GM10248 (cell line): ENCODE measurements around the gene ROR2.

Experiments
- CTCF ChIA-PET: fragments of 300-600 bp; sonication (Branson Sonifier 250); formaldehyde crosslinking; extraction: SDS; loops from one replicate; lab custom pipeline; 2021; ENCODE audit warnings: antibody characterized with exemption; lab: Yijun Ruan, JAX
- POLR2A ChIA-PET: fragments of 350-650 bp; sonication (Branson Sonifier 250); formaldehyde crosslinking; extraction: SDS; loops from one replicate; lab custom pipeline; 2020; ENCODE audit warnings: antibody characterized with exemption; lab: Yijun Ruan, JAX
- DNase-seq: peaks from one replicate; pipeline ENCODE4 v3.0.0; 2012; ENCODE audit errors: extremely low spot score
- TF ChIP-seq, protein P1 (sequence below): IDR thresholded peaks from 2 replicates; pipeline ENCODE4 v1.5.1; 2012; ENCODE audit warnings: mild to moderate bottlenecking, low read depth; ENCODE audit errors: extremely low read depth, missing control alignments, control extremely low read depth

The ROR2 gene

DNA sequence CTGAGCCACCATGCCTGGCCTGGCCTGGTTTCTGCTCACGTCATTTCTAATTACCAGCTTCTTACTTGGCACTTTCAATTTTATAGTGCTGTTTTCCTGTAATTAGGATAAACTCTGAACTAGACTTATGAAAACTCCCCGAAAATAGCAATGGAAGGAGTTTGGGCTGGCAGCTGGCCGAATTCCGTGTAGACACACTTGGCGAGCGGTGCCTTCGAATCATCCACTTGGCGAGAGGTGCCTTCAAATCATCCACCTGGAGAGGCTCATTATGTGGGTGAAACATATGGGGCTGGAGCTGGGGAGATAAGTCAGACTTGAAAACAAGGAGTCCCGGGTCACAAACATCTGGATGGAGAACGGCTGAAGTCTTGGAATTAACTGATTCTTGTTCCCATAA is 203.7 kb downstream of the ROR2 start:
- POLR2A ChIA-PET = no interaction called here
- CTCF ChIA-PET = interaction anchor here (1.5 kb wide), 1 partner anchor 12 kb away, joined by 5 read pairs; no protein-coding TSS in a partner anchor
- TF ChIP-seq, protein P1, sequence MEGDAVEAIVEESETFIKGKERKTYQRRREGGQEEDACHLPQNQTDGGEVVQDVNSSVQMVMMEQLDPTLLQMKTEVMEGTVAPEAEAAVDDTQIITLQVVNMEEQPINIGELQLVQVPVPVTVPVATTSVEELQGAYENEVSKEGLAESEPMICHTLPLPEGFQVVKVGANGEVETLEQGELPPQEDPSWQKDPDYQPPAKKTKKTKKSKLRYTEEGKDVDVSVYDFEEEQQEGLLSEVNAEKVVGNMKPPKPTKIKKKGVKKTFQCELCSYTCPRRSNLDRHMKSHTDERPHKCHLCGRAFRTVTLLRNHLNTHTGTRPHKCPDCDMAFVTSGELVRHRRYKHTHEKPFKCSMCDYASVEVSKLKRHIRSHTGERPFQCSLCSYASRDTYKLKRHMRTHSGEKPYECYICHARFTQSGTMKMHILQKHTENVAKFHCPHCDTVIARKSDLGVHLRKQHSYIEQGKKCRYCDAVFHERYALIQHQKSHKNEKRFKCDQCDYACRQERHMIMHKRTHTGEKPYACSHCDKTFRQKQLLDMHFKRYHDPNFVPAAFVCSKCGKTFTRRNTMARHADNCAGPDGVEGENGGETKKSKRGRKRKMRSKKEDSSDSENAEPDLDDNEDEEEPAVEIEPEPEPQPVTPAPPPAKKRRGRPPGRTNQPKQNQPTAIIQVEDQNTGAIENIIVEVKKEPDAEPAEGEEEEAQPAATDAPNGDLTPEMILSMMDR = no peak
- no peak for DNase-seq

DNA sequence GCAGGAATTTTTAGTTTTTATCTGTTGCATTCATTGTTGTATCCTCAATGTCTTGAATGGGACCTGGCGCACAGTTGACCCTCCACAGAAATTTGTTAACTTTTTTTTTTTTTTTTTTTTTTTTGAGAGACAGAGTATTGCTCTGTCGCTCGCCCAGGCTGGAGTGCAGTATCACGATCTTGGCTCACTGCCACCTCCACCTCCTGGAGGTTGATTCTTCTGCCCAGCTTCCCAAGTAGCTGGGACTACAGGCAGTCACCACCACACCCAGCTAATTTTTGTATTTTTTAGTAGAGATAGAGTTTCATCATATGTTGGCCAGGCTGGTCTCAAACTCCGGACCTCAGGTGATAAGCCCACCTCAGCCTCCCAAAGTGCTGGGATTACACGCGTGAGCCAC is 205.9 kb downstream of the ROR2 start:
- TF ChIP-seq, protein P1 = no peak
- ChIA-PET CTCF (no interaction called here), POLR2A (no interaction called here)
- DNase-seq = no peak

DNA sequence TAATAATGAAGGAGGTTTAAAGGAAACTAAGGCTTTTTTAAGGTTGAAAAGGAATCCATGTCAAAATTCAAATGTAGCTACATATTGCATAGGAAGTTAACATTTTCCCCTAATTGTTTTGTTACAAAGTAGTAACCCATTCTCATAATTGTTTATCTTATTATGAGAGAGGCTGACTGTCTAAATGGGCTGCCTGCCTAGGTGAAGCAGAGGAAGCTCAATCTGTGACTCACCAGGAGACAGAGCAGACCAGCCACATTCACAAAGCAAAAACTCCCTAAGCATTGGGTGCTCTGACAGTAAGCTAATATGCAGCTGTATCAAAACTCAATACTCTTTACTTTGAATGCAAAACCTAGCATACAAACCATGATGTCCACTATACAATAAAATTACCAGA is 208.5 kb downstream of the ROR2 start:
- CTCF ChIA-PET = interaction anchor here (1.0 to 1.1 kb wide), 2 partner anchors 17 to 20 kb away, joined by 3 read pairs; no protein-coding TSS in a partner anchor
- POLR2A ChIA-PET = no interaction called here
- TF ChIP-seq, protein P1 = no peak
- DNase-seq = no peak

DNA sequence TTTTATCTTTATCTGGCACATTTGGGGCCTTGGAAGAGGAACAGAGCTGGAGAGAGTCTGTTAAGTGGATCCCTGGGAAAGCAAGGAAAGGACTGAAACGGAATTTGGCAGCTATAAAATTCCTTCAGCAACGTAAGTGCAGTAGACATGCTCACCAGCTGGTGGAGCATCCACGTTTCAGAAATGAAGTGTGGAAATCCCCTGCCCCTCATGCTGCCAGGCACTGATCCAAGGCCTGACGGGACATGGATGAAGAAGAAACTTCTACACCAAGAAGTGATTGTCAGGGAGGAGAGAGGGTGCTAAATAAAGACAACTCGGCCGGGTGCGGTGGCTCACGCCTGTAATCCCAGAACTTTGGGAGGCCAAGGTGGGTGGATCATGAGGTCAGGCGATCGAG is 209.3 kb downstream of the ROR2 start:
- ChIA-PET POLR2A (no interaction called here), CTCF (interaction anchor here (0.7 to 1.1 kb wide), 3 partner anchors 14 to 19 kb away, joined by 3 read pairs; no protein-coding TSS in a partner anchor)
- TF ChIP-seq, protein P1 = no peak
- no peak for DNase-seq

DNA sequence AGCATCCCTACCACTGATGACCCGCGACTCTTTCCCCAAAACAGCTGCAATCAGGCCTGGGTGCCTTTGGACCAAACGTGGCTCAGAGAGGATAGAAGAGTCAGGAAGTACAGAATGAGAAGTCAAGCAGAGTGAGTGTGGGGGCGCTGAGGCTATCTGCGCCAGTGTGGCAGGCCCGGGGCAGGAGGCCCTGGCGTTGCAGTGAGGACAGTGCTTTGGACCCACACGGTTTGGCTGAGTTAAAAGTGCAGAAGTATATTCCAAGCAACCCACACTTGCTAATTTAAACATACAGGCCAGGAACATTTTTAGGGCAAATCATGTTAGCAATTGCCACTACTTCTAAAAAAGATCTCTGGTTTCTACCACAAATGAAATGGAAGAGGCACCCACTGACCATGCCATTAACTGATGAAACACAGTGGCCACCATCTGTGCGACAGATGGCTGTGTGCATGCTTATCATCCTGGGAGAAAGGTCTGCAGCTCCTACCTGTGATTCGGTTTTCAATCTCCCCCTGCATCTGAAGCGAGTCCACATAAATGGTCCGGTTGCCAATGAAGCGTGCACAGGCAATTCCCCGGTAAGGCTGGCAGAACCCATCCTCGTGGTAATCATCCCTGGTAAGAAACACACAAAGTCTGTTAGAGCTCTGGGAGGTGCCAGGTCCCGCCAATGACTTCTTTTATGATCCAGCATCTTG is 213.0 kb downstream of the ROR2 start:
- CTCF ChIA-PET = interaction anchor here (0.8 to 1.9 kb wide), 2 partner anchors 8 to 9 kb away, joined by 3 to 5 read pairs; no protein-coding TSS in a partner anchor
- POLR2A ChIA-PET = no interaction called here
- TF ChIP-seq, protein P1 = no peak
- no peak for DNase-seq

DNA sequence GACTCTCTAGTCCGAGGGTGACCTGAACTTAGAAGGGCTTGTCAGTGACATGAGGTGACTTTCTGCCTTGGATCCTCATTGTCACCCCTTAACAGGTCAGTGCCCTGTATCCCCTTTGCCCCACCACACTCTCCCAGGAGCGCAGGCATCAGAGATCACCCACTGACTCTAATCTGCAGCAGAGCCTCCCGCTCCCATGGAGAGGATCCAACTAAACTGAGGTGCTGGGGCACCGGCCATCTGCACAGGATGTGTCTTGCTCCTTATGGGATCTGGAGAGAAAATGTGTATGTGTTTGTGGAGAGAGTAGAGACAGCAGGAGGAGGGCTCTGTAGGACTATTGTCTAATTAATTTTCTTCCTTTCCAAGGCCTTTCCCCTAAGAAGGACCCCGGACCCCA is 213.7 kb downstream of the ROR2 start:
- ChIA-PET POLR2A (no interaction called here), CTCF (interaction anchor here (1.9 to 3.4 kb wide), 2 partner anchors 9 to 28 kb away, joined by 5 to 11 read pairs; no protein-coding TSS in a partner anchor)
- DNase-seq = no peak
- TF ChIP-seq, protein P1 = no peak
